ENCODE results near the gene FNDC3B.

The FNDC3B gene

GRCh38 chr3:172047567-172048115 is 8.3 kb downstream of the FNDC3B start:
- no peak overlapping the region for H3K27ac ChIP-seq
- TF ChIP-seq ZFX (IDR thresholded peaks at IDR 0.05; ENCODE audit: borderline replicate concordance) (no peak), CTCF (IDR thresholded peaks at IDR 0.05) (no peak)

GRCh38 chr3:172048599-172048998 is 9.2 kb downstream of the FNDC3B start:
- H3K27ac ChIP-seq = no peak overlapping the region
- no peak for TF ChIP-seq ZFX (IDR thresholded peaks at IDR 0.05; ENCODE audit: borderline replicate concordance)
- TF ChIP-seq CTCF (IDR thresholded peaks at IDR 0.05) = no peak

GRCh38 chr3:172051310-172051956 is 12.1 kb downstream of the FNDC3B start:
- no peak overlapping the region for H3K27ac ChIP-seq
- TF ChIP-seq ZFX (IDR thresholded peaks at IDR 0.05; ENCODE audit: borderline replicate concordance) (no peak), CTCF (IDR thresholded peaks at IDR 0.05) (no peak)

GRCh38 chr3:172051957-172052354 is 12.6 kb downstream of the FNDC3B start:
- no peak overlapping the region for H3K27ac ChIP-seq
- no peak for TF ChIP-seq ZFX (IDR thresholded peaks at IDR 0.05; ENCODE audit: borderline replicate concordance)
- no peak for TF ChIP-seq CTCF (IDR thresholded peaks at IDR 0.05)

- TF ChIP-seq ZFX (IDR thresholded peaks at IDR 0.05; ENCODE audit: borderline replicate concordance) = no peak
- TF ChIP-seq CTCF (IDR thresholded peaks at IDR 0.05) = no peak
- no peak overlapping the region for H3K27ac ChIP-seq
These were observed 13.0 kb downstream of the FNDC3B start for GRCh38 chr3:172052405-172052804.

GRCh38 chr3:172054115-172054764 is 14.9 kb downstream of the FNDC3B start:
- TF ChIP-seq ZFX (IDR thresholded peaks at IDR 0.05; ENCODE audit: borderline replicate concordance) (no peak), CTCF (IDR thresholded peaks at IDR 0.05) (no peak)

GRCh38 chr3:172056416-172056815 is 17.0 kb downstream of the FNDC3B start:
- H3K27ac ChIP-seq = no peak overlapping the region
- TF ChIP-seq ZFX (IDR thresholded peaks at IDR 0.05; ENCODE audit: borderline replicate concordance) = no peak
- no peak for TF ChIP-seq CTCF (IDR thresholded peaks at IDR 0.05)

More at GRCh38 chr3:172054115-172054764, 14.9 kb downstream of the FNDC3B start:
- no peak overlapping the region for H3K27ac ChIP-seq
